Esophagus muscularis mucosa (tissue), 4 donors: Measurements from ENCODE around the gene COPZ1. TPM values are rescaled to one million over a fixed set of nuclear protein-coding genes. Genes with fewer than 3 reads are reported as not detected.

Experiments used
- DNase-seq: peaks from one replicate; pipeline ENCODE4 v3.0.0-alpha.2; 2017; ENCODE audit errors: extremely low spot score
- H3K27ac ChIP-seq, 4 donors: fragments of 200-600 bp; sonication (generic); replicated peaks in 1 of 4; 1 replicate in 3 of 4; 2 replicates in 1 of 4; pipeline ENCODE4 v1.5.1; 2016 to 2019; ENCODE audit warnings: mild to moderate bottlenecking in 1 of 4
- H3K27me3 ChIP-seq, 4 donors: fragments of 200-600 bp; sonication (generic); one replicate each; pipeline versions ENCODE4 v1.5.1 to v1.6.0; 2016 to 2019
- H3K36me3 ChIP-seq, 4 donors: fragments of 200-600 bp; sonication (generic); one replicate each; pipeline ENCODE4 v1.5.1; 2016 to 2019
- H3K4me1 ChIP-seq, 4 donors: fragments of 200-600 bp; sonication (generic); one replicate each; pipeline ENCODE4 v1.5.1; 2016 to 2019
- H3K4me3 ChIP-seq, 4 donors: fragments of 200-600 bp; sonication (generic); 1 replicate in 2 of 4; 2 replicates in 2 of 4; pipeline ENCODE4 v1.5.1; 2016 to 2019; ENCODE audit warnings: mild to moderate bottlenecking in 4 of 4, moderate library complexity in 1 of 4
- H3K9me3 ChIP-seq, 4 donors: fragments of 200-600 bp; sonication (generic); 1 replicate in 3 of 4; 2 replicates in 1 of 4; pipeline ENCODE4 v1.5.1; 2016 to 2019
- EP300 ChIP-seq: sonication (generic); formaldehyde crosslinking; IDR thresholded peaks from one replicate; pipeline ENCODE4 v1.6.1; 2017; ENCODE audit warnings: antibody characterized with exemption
- POLR2A ChIP-seq: fragments of 450-650 bp; IDR thresholded peaks from one replicate; pipeline ENCODE4 v1.6.1; 2017; ENCODE audit warnings: antibody characterized with exemption, moderate library complexity, mild to moderate bottlenecking, low read depth
- POLR2AphosphoS5 ChIP-seq, 2 donors: sonication (generic); formaldehyde crosslinking; IDR thresholded peaks; one replicate each; pipeline ENCODE4 v1.6.1; 2017; ENCODE audit warnings: antibody characterized with exemption in 2 of 2
- WGBS: methylation state at CpG from one replicate; pipeline ENCODE4 v1.1.5; 2018; 5-methylcytosine and 5-hydroxymethylcytosine counted together
- intact Hi-C: fragments of 100-400 bp; cut with DNase I; formaldehyde crosslinking; loops from one replicate; pipeline ENCODE4 v1.15.1; 2023
- total RNA-seq, 4 donors: library from RNA; depleted of rRNA; stranded (reverse); fragments of >200 nt; gene quantifications; one replicate each; pipeline versions ENCODE4 v1.1.0 to v1.2.1, GENCODE V29; 2016
- TF ChIP-seq, protein P1 (sequence below), 3 experiments: fragments of 200-600 bp in 2 of 3; fragments of 450-650 bp in 1 of 3; sonication (generic) in 2 of 3; IDR thresholded peaks; one replicate each; pipeline ENCODE4 v1.5.1; 2017 to 2019; ENCODE audit warnings: antibody characterized with exemption in 3 of 3, mild to moderate bottlenecking in 2 of 3, moderate library complexity in 1 of 3

COPZ1 gene
- total RNA-seq, 4 donors from 2014 or later = 41.1 to 61.9 (median 48.5) TPM

GRCh38 chr12:54298904-54299303, 26.0 kb upstream of the COPZ1 start:
- Histone ChIP-seq H3K36me3 (no peaks in the 10 kb centered on the region), H3K4me3 (no peak overlapping the region), H3K27me3 (peaks cover 0 to 50% (median 10%) of the 10 kb centered on the region in 4 donors), H3K4me1 (peaks cover 3 to 14% (median 9%) of the 10 kb centered on the region in 4 donors), H3K9me3 (no peaks in the 10 kb centered on the region), H3K27ac (no peak overlapping the region)
- no peak for DNase-seq
- WGBS = 83% methylated on average over 5 of the region's 5 CpGs
- TF ChIP-seq, protein P1, sequence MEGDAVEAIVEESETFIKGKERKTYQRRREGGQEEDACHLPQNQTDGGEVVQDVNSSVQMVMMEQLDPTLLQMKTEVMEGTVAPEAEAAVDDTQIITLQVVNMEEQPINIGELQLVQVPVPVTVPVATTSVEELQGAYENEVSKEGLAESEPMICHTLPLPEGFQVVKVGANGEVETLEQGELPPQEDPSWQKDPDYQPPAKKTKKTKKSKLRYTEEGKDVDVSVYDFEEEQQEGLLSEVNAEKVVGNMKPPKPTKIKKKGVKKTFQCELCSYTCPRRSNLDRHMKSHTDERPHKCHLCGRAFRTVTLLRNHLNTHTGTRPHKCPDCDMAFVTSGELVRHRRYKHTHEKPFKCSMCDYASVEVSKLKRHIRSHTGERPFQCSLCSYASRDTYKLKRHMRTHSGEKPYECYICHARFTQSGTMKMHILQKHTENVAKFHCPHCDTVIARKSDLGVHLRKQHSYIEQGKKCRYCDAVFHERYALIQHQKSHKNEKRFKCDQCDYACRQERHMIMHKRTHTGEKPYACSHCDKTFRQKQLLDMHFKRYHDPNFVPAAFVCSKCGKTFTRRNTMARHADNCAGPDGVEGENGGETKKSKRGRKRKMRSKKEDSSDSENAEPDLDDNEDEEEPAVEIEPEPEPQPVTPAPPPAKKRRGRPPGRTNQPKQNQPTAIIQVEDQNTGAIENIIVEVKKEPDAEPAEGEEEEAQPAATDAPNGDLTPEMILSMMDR (IDR thresholded peaks at IDR 0.05) = no peak
- TF ChIP-seq EP300 = no peak
- no peak for TF ChIP-seq POLR2A
- TF ChIP-seq POLR2AphosphoS5 (IDR thresholded peaks at IDR 0.05) = no peak
- intact Hi-C loops = no loop called here

- WGBS = 69% methylated on average over 8 of the region's 8 CpGs
- Histone ChIP-seq H3K36me3 (no peaks in the 10 kb centered on the region), H3K9me3 (no peaks in the 10 kb centered on the region), H3K4me1 (peaks cover 8 to 20% (median 15%) of the 10 kb centered on the region in 4 donors), H3K4me3 (no peak overlapping the region), H3K27ac (no peak overlapping the region), H3K27me3 (peaks cover 0 to 57% (median 10%) of the 10 kb centered on the region in 4 donors)
- intact Hi-C loops = no loop called here
- no peak for TF ChIP-seq EP300
- TF ChIP-seq POLR2A = no peak
- TF ChIP-seq, protein P1 (IDR thresholded peaks at IDR 0.05) = no peak
- no peak for TF ChIP-seq POLR2AphosphoS5 (IDR thresholded peaks at IDR 0.05)
- no peak for DNase-seq
Measured at GRCh38 chr12:54299515-54300224, 25.3 kb upstream of the COPZ1 start.

DNA sequence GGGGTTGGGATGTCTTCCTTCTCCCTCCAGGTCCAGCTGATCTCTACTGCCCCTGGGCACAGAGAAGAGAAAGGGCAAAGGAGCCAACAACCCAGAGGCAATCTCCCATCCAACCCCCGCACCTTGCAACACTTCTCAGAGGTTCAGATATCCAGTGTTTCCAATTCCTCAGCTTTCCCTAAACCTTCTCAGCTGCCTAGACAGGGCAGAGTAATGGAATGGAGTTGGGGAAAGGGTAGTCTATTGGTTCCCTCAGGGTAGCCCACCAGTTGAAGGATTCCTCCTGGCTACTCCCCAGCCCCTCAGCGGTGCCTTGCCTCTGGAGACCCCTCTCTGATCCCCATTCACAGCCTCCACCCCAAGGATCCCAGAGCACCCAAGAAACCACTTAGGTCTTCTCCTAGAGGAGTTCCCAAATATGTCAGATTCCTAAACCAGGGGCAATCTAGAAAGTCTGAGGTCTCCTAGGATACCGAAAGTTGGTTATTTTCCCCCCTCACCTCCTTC, 24.7 kb upstream of the COPZ1 start:
- no peak for DNase-seq
- intact Hi-C loops = no loop called here
- peaks cover 0 to 58% (median 10%) of the 10 kb centered on the region in 4 donors for H3K27me3 ChIP-seq

GRCh38 chr12:54300732-54301427, 24.1 kb upstream of the COPZ1 start, which contains the start of gene NFE2:
TSS of gene NFE2 (minus strand) at chr12:54301015. CDS start at chr12:54295248, 5,767 bp downstream.
- Histone ChIP-seq H3K27ac (no peak within 1 kb of the TSS), H3K9me3 (no peaks in the 10 kb centered on the region), H3K4me1 (peaks cover 8 to 20% (median 15%) of the 10 kb centered on the region in 4 donors), H3K27me3 (peaks cover 0 to 58% (median 10%) of the 10 kb centered on the region in 4 donors), H3K4me3 (peak within 1 kb of the TSS; percentile 28 to 46 (median 33)), H3K36me3 (no peaks in the 10 kb centered on the region)
- WGBS = 9% methylated on average over 18 of the region's 26 CpGs
- TF ChIP-seq POLR2A (no peak), POLR2AphosphoS5 (IDR thresholded peaks at IDR 0.05) (no peak), EP300 (no peak)
- TF ChIP-seq, protein P1 (IDR thresholded peaks at IDR 0.05) = no peak
- no peak for DNase-seq
- intact Hi-C loops = no loop called here

More for the DNA sequence above, 24.7 kb upstream of the COPZ1 start:
- 55% methylated on average over 3 of the region's 3 CpGs for WGBS
- H3K4me1 ChIP-seq = peaks cover 8 to 20% (median 15%) of the 10 kb centered on the region in 4 donors
- no peaks in the 10 kb centered on the region for H3K36me3 ChIP-seq
- H3K4me3 ChIP-seq = peak overlapping the region; percentile 28 to 46 (median 33)
- TF ChIP-seq POLR2A (no peak), POLR2AphosphoS5 (IDR thresholded peaks at IDR 0.05) (no peak), EP300 (no peak)
- TF ChIP-seq, protein P1 (IDR thresholded peaks at IDR 0.05) = no peak
- no peak overlapping the region for H3K27ac ChIP-seq
- H3K9me3 ChIP-seq = no peaks in the 10 kb centered on the region
